ENCODE measurements around the gene MED15.

DNA sequence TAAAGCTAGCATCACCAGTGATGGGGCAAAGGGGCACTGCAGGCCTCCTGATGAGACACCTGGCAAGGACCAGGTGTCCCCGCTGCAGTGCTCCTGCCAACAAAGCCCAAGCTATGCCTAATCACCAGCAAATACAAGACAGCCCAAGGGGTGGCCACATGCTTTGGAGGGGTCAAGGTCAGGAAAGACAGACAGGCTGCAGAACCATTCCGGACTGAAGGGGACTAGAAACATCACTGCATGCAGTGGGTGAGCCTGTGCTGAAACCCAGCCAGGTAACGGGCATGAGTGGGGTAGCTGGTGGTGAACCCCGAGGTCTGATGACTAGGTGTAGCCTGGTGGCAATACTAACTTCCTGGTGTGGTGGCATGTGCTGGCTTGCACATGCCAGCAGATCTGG is 111.1 kb downstream of the MED15 start:
- no peak for TF ChIP-seq GATA2 (IDR thresholded peaks at IDR 0.05; ENCODE audit: low read depth, low read length)
- TF ChIP-seq GATA3 (IDR thresholded peaks at IDR 0.05; ENCODE audit: low read depth, low read length) = no peak

Measured in SH-SY5Y (cell line).